Activated T-helper 1 cell treated with Interleukin-2 at 50 U/mL for 16 hours (primary cell): ENCODE results near the gene NBAS.
A peak's percentile ranks its signal among the peaks of the same experiment; 100 is the strongest.

ENCODE experiments used
- DNase-seq: peaks from one replicate; pipeline ENCODE4 v3.0.0-alpha.2; 2020; ENCODE audit warnings: low read depth

The NBAS gene

GRCh38 chr2:15591373-15591691 lies 30.2 kb upstream of the NBAS start:
- no peak for DNase-seq

DNA sequence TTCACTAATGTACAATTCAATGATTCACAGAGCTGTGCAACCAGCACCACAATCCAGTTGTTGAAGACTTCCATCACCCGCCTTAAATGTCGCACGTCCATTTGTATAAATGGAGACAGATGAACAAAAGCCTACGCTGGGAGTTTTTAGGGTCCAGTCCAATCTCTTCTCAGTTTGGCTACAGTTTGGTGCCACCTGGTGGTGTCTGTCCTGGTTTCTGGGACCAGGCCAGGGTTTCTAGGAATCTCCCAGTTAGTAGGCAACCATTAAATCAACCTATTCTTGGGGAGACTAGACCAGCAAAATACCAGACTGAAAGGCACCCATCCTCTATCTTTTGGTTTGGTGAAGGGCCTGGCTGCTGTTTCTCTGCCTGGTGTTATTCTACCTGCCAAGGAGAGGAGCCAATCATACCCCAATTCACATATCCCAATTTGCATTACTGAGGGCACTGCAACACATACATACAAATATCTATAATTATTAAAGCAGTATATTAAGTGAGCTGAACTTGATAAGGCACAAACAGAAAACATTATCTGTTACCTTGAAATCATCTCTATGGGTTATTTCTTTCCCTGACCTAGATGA lies 27.3 kb upstream of the NBAS start:
- no peak for DNase-seq

GRCh38 chr2:15584767-15585469 lies 23.8 kb upstream of the NBAS start:
- no peak for DNase-seq

GRCh38 chr2:15584316-15584715 lies 23.2 kb upstream of the NBAS start:
- DNase-seq = no peak

DNA sequence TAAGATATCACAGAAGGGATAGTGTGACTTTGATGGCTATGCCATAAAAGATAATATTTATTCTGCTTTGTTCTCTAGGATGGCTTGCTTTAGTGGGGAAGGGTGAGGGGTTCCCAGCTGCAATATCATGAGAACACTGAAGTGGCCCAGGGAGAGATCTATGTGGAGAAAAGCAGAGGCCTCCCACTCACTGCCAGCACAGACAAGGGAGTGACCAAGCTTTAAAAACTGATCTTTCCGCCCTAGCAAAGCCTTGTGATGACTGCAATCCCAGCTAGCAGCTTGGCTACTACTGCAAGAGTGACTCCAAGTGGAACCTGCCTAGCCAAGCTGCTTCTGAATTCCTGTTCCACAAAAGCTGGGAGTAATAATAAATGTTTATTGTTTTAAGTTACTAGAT lies 22.7 kb upstream of the NBAS start:
- no peak for DNase-seq

- no peak for DNase-seq
Observed at GRCh38 chr2:15582710-15583357, 21.7 kb upstream of the NBAS start.

- no peak for DNase-seq
Observed at GRCh38 chr2:15580451-15580850, 19.3 kb upstream of the NBAS start.

DNA sequence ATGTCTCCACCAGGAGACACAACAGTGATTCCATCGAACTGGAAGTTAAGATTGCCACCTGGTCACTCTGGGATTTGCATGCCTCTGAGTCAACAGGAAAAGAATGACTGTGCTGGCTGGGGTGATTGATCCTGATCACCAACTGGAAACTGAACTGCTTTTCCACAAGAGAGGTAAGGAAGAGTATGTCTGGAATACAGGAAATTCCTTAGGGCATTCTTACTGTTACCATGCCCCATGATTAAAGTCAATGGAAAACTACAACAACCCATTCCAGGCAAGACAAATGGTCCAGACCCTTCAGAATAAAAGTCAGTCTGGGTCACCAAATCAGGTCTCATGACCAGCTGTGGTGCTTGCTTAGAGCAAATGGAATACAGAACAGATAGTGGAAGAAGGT lies 18.5 kb upstream of the NBAS start:
- DNase-seq = no peak

GRCh38 chr2:15577071-15577735 lies 16.1 kb upstream of the NBAS start:
- DNase-seq = peak; percentile 66

GRCh38 chr2:15571729-15572128 lies 10.6 kb upstream of the NBAS start:
- no peak for DNase-seq

- DNase-seq = no peak
Observed at GRCh38 chr2:15570104-15570503, 9.0 kb upstream of the NBAS start.

DNA sequence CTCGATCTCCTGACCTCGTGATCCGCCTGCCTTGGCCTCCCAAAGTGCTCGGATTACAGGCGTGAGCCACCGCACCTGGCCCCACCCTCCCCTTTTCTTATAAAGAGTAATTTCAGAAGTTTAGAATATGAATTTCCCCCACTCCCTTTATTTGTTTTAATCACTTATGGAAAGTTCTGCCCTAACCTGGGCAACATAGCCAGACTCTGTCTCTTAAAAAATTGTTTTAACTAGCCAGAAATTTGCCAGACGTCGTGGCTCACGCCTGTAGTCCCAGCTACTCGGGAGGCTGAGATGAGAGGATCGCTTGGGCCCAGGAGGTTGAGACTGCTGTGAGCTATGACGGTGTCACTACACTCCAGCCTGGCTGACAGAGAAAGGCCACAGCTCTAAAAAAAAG lies 7.7 kb upstream of the NBAS start:
- no peak for DNase-seq

DNA sequence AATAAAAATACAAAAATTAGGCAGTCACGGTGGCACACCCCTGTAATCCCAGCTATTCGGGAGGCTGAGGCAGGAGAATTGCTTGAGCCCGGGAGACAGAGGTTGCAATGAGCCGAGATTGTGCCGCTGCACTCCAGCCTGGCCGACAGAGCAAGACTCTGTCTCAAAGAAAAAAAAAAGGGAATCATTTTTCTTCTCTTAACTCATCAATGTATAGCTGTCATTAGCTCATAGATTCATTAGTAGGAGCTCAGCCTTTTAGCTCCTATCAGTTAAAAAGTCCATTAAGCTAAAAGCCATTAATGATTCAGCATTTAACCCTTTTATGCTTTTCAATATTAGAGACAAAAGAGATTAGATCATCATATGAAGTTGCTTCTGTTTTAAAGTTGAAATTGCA lies 5.8 kb upstream of the NBAS start:
- no peak for DNase-seq

DNA sequence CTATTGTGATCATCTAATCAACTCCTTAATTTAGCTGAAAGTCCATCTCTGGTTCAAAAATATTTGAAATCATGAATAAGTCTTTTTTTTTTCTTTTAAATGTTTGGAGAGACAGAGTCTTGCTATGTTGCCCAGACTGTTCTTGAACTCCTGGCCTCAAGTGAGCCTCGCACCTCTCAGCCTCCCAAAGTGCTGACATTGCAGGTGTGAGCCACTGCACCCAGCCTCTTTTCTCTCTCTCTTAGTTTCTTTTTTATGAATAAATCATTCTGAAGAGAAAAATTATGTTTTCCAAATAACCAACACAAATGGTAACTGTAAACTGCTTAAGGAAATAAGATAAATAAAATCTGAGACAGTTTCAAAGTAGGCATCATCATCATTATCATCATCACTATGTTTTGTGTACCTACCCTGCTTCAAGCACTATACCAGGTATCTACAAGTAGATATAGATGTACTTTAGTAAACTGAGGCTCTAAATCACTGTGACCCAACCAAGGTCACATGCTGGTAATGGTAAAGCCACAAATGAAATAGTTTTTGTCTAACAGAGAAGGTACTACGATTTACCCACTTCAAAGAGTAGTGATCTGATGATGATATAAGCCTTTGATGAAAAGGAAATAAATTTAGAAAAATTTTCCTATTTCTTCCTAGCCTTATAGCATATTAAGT lies 5.0 kb upstream of the NBAS start:
- DNase-seq = no peak

DNA sequence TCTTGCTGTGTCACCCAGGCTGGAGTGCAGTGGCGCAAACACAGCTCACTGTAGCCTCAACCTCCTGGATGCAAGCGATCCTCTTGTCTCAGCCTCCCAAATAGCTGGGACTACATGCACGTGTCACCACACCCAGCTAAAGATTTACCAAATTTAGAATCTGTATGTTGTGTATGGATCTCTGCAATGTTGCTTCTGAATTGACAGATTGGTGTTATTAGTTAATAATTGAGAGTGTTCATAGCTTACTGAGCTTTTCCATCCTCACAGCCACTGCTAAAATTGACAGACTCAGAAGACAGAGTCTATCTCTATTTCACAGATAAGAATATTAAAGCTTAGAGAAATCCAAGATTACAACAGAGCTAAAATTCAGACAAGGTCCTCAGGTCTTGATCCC lies 4.3 kb upstream of the NBAS start:
- no peak for DNase-seq

GRCh38 chr2:15563227-15564100 lies 2.3 kb upstream of the NBAS start:
- no peak for DNase-seq

GRCh38 chr2:15562354-15563031 lies 1.4 kb upstream of the NBAS start:
- DNase-seq = no peak

- DNase-seq = no peak
Observed at GRCh38 chr2:15561574-15562344, 625 bp upstream of the NBAS start.

- no peak for DNase-seq
Observed at GRCh38 chr2:15560140-15560987, 770 bp downstream of the NBAS start.
